GM12801 (cell line): ENCODE results near the gene SH3TC1.

ENCODE experiments used
- CTCF ChIP-seq: IDR thresholded peaks from one replicate; pipeline ENCODE4 v1.5.1; 2011; ENCODE audit warnings: control low read depth; ENCODE audit not compliant: insufficient read length; ENCODE audit errors: extremely low read depth

The SH3TC1 gene

DNA sequence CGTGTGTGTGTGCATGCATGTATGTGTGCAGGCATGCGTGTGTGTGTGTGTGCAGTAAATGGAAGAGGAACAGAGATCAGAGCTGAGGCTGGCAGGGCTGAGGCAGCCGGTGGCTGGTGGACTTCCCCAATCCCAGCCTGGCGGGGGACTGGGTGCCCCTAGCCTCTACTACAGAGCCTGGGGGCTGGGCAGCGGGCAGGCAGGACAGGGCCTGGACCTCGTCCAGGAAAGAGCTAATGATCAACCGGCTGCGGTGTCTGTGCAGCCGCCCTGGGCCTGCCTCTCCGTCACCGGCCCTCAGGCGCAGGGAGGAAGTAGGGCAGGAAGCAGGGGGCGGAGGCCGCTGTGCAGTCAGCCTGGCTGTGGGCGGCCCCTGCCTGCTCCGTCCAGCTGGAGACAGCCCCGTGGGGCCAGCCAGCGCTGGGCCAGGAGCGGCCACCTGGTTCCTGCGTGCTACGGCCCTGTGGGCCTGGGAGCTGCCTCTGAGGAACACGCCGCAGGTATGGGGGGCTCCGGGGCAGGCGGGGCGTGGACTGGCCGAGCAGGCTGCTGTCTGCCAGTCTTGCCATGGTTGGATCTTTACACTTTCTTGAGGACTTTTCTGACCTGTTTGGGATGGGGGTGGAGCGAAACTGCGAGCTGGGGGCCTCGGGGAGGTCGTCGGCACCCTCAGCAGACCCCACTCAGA, at the start of gene SH3TC1:
TSS of gene SH3TC1 (plus strand) at position 385 of the 688 bp plus-strand sequence. CDS start 5,905 bp downstream, outside the sequence.
- no peak for TF ChIP-seq CTCF

GRCh38 chr4:8149664-8150063, 49.4 kb upstream of the SH3TC1 start:
- TF ChIP-seq CTCF = no peak

DNA sequence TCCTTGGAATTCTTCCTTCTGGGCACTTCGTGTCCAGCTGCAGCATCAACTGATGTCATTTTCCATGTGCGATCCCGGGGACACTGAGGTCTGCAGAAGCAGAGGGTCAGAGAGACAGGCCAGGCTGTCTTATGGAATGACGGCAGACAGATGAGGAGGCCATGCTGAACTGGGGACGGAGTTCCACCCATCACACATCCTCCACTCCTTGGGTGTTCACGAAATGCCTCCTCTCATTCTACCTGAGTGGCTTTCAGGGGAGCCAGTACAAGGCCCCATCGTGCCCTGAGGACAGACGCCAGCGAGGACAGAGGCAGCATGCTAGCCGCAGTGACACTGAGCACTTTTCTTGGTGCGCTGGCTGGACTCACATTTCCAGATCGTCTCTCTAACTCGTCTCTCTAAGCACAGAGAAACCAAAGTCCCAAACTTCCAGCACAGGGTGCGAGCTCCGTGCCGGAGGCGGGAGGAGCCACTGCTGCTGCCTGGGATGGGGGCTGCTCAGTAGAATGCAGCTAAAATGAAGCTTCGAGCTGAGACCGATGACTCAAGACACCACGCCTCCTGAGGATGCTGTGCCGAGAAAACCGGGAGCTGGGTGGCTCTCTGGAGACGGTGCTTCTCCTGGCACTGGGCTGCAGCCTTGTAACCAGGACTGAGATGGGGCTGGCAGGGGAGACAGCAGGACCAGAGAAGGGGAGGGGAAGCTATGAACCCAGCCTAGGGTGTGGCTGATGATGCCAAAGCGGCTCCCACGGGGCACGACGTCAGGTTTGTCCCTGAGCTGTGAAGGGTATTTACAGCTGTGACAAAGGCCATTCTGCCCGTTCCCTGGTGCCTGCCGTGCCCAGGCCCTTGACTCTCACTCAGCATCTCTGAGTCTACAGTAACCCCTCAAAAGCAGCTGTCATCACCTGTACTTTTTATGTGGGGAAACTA, 48.7 kb upstream of the SH3TC1 start:
- TF ChIP-seq CTCF = no peak

DNA sequence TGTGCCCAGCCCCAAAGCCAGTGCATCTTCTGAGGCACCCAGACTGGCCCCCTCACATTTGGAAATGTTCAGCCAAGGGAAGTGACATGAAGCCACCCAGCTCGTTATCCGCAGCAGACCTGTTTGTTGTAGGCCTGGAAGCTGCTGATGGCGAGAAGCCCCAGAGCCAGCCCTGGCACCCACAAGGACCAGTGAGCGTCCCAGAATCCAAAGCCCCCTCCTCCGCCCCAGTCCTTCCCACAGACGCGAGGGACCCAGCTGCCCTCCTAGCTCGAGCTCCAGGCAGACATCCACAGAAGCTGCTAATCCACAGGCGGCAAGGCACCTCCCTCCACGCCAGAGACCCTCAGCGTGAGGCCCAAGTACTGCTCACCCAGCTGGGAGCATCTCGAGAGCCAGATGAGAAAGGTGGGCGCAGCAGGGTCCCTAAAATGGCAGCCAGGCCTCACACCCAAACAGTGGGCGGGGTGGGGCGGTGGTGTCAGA, 47.9 kb upstream of the SH3TC1 start:
- TF ChIP-seq CTCF = no peak

GRCh38 chr4:8152090-8152864, 46.8 kb upstream of the SH3TC1 start:
- TF ChIP-seq CTCF = no peak

- no peak for TF ChIP-seq CTCF
These were observed 46.2 kb upstream of the SH3TC1 start for GRCh38 chr4:8152865-8153257.

DNA sequence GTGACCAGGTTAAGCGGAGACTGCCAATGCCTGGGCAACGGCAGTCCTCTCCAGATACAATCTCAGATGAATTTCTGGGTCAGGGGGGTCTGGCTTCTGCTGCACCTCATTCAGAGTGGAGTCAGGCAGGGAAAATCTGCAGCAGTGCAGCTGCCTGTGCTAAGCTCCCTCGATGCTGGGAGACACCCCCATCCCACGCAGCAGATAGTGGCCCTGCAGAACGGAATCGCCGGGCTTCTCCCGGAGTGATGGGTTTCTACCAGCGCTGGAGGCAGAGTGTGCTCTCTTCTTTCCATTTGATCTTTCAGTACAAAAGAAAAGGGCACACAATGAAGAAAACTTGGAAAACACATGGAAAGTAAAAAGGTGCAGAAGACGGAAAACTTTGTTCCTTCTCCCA, 45.6 kb upstream of the SH3TC1 start:
- no peak for TF ChIP-seq CTCF
